ENCODE measurements around the gene CALCR.

Gene CALCR

GRCh38 chr7:93461350-93461749 is 113.2 kb downstream of the CALCR start:
- no peak overlapping the region for H3K27ac ChIP-seq
- DNase-seq (ENCODE audit: low read depth, low spot score) = no peak

- no peak for DNase-seq (ENCODE audit: low read depth, low spot score)
Measured at GRCh38 chr7:93453262-93453661, 121.3 kb downstream of the CALCR start.

DNA sequence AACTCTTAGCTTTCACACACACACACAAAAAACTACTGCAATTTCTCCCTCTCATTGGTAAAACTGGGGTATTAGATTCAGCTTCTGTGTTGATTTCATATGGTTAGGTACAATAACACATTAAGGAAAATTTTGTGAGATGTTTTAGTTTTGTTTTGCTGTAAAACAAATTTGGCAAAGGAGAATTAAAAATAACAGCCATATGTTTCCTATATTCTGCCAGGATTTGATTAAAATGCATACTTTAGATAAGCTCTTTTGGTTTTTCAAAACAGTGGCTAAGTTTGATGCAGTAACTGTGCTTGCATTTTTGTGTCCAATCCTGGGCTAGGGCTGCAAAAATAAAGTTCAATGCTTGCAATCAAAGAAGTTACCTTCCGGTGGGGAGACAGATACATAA is 126.3 kb downstream of the CALCR start:
- no peak for DNase-seq (ENCODE audit: low read depth, low spot score)
- H3K27ac ChIP-seq = no peak overlapping the region

More at GRCh38 chr7:93453262-93453661, 121.3 kb downstream of the CALCR start:
- no peak overlapping the region for H3K27ac ChIP-seq

- H3K27ac ChIP-seq = no peak overlapping the region
- no peak for DNase-seq (ENCODE audit: low read depth, low spot score)
Measured at GRCh38 chr7:93447509-93447908, 127.0 kb downstream of the CALCR start.

DNA sequence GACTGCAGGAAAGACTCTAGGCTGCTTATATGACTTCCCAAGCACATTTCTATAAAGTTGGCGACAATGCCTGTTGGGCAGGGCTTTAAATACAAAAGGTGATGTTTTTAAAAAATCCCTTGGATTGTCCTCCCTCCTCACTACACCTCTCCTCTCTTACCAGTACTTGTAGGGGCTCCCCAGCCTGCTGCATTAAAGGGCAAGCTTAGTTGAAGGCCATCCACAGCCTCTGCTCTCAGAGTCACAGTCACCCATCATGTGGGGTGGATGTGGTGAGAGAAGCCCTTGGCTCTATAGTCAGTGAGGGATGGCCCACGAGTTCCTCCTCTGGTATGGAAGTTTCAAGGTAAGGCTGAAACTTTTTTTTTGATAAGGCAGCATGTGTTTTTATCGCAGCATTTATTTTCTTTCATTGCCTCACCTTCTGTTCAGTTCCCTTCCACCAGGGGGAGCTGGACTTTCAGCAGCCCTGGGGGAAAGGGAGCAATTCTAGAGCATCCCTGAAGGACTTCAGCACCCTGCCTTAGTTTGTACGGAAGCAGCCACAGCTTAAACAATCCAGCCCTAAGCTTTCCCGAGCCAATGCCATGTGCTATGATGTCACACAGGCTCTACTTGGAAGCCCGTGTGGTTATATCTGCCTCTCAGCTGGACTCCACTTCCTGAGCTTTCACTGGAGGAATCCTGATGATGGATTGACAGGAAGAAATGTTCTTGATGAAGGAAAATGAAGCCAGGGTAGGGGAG is 131.9 kb downstream of the CALCR start:
- DNase-seq (ENCODE audit: low read depth, low spot score) = no peak
- no peak overlapping the region for H3K27ac ChIP-seq

GRCh38 chr7:93435791-93436190 is 138.7 kb downstream of the CALCR start:
- H3K27ac ChIP-seq = no peak overlapping the region
- no peak for DNase-seq (ENCODE audit: low read depth, low spot score)

GRCh38 chr7:93432130-93432529 is 142.4 kb downstream of the CALCR start:
- DNase-seq (ENCODE audit: low read depth, low spot score) = no peak
- no peak overlapping the region for H3K27ac ChIP-seq

DNA sequence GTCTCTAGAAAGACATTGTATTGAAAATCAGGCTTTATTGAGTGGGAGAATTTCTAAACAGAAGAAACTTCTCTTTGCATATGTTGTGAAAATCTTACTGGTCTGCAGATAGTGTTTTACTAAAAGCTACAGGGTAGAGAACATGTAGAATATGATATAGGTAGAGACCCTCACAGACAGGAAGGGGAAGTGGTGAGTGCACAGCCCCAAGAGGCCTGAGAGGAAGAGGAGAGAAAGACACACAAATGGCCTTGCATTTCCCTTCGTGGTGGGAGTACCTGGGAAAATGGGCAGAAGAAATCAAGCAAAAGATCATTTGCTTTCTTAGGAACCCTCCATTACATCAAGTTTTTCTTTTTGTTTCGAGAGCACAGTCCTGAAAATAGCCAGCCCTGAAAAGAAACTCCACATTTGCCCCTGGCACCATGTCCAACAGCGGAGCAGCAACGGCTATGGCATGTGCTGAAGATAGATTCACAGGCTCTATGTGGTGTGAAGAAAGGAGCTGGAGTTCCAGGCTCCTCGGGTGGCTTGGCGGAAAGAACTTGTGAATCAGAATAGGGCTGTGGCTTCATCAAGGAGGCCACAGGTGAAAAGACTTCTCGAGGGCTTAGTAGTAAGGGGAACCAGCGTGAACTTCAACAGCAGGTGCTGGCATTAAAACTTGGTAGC is 143.5 kb downstream of the CALCR start:
- no peak for DNase-seq (ENCODE audit: low read depth, low spot score)
- H3K27ac ChIP-seq = no peak overlapping the region

DNA sequence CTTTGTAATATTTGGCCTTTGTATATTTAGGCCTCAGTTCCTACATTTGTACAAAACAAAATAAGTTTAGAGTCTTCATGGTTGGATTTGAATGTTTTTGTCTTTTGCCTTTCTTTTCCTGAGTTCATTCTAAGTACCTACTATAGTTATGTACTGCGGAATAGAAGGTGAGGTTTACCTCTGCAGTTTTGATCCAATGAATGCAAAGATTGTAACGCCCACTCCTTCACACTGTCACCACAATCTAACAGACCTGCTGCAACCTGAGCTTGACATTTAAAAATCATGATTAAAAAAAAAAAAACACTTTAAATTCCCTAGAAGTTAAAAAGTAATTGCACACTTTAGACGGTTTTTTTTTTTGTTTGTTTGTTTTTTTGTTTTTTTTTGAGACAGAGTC is 145.0 kb downstream of the CALCR start:
- no peak for DNase-seq (ENCODE audit: low read depth, low spot score)
- H3K27ac ChIP-seq = no peak overlapping the region

GRCh38 chr7:93427107-93427506 is 147.4 kb downstream of the CALCR start:
- DNase-seq (ENCODE audit: low read depth, low spot score) = no peak
- no peak overlapping the region for H3K27ac ChIP-seq

DNA sequence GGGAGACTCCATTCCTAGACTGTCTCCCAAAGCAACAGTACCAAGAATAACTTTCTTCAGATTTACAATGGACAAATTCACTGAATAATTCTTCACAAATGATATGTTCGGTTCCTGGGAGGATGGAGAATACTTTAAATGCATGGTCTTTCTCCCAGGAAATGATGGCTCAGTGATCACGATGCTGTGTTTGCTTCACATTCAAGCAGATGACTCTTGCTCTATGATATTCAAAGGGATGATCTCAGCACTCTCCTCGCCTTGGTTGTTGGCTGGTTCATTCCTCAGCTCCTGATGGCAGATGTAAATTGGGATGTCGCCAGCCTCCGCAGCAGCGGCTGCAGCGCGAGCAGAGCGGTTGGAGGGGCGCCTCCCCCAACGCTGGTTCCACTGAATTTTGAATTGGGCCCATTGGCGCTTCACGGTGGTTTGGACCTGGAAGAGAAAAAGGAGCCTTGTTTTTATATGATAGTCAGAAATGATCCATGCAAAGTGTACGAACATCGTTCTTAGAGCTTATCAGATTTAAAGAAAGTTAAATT is 148.3 kb downstream of the CALCR start:
- no peak overlapping the region for H3K27ac ChIP-seq
- DNase-seq (ENCODE audit: low read depth, low spot score) = no peak

GRCh38 chr7:93414574-93414973 is 159.9 kb downstream of the CALCR start:
- peak; percentile 16 for DNase-seq (ENCODE audit: low read depth, low spot score)
- H3K27ac ChIP-seq = no peak overlapping the region

GRCh38 chr7:93409324-93409723 is 165.2 kb downstream of the CALCR start:
- DNase-seq (ENCODE audit: low read depth, low spot score) = no peak
- H3K27ac ChIP-seq = no peak overlapping the region

DNA sequence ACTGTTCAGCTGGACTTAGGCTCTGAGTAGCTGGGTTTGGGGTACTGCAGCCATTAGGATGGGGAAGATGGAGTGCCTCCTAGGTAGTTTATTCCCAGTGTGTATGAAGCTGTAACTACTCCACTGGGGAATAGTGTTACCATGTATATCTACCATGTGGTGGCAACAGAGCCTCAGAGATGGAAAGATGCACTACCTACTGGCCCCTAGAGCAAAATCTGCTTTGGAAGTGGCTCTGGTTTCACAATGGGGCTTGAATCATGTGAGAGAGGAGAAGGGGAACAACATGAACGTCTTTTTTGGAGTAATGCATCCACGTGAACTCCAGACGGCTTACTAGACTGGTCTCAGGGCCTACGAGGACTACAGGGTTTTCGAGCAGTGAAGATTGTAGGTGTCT is 167.3 kb downstream of the CALCR start:
- H3K27ac ChIP-seq = no peak overlapping the region
- no peak for DNase-seq (ENCODE audit: low read depth, low spot score)

- no peak for DNase-seq (ENCODE audit: low read depth, low spot score)
- no peak overlapping the region for H3K27ac ChIP-seq
Measured at GRCh38 chr7:93402944-93403343, 171.6 kb downstream of the CALCR start.

GRCh38 chr7:93399642-93400041 is 174.9 kb downstream of the CALCR start:
- DNase-seq (ENCODE audit: low read depth, low spot score) = no peak
- H3K27ac ChIP-seq = no peak overlapping the region

DNA sequence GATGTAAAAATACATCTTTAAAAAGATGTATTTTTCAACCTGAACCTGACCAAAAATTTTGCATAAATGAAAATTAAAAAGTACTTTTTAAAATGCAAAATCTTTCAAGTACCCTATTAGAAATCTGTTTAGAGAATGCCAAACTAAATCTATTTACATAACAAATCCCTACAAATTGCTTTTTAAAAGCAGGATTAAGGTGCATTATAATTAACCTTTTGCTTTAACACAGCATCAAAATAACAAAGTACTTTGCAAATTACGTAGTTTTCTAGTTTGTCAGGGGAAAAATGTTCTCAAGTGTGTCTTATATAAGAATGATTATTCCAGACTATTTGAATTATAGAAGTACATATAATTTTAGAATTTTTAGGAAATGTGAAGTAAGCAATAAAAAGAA is 181.5 kb downstream of the CALCR start:
- no peak overlapping the region for H3K27ac ChIP-seq
- no peak for DNase-seq (ENCODE audit: low read depth, low spot score)

- DNase-seq (ENCODE audit: low read depth, low spot score) = no peak
- H3K27ac ChIP-seq = no peak overlapping the region
Measured at GRCh38 chr7:93390660-93391059, 183.9 kb downstream of the CALCR start.

GRCh38 chr7:93382362-93382761 is 192.2 kb downstream of the CALCR start:
- no peak overlapping the region for H3K27ac ChIP-seq
- DNase-seq (ENCODE audit: low read depth, low spot score) = no peak

DNA sequence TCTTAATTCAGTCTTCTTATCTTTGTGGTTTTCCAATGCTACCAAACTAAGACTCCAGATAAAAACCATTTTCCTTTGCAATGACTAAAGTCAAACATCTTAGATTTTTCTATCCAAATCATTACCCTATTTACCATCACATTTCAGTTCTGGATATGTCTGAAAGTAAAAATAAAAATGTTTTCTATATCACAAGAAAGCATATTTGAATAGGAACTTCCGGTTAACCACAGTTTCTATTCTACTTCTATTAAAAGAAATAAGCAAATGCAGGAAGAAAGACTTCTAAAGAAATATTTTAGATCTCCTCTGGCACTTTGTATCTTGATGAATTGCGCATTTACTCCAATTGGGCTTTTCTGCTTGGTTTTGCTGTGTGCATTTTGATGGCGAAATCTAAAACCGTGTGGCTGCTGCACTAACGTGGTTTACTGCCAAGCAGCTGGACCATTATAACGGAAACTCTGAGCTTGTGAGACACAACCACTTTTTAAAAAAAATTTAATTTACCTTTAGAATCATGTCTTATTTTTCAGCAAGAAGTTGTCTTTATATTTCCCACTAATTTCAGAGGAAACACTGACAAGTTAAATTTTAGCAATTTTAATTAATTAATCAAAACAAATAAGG is 196.3 kb downstream of the CALCR start:
- H3K27ac ChIP-seq = no peak overlapping the region
- DNase-seq (ENCODE audit: low read depth, low spot score) = no peak

DNA sequence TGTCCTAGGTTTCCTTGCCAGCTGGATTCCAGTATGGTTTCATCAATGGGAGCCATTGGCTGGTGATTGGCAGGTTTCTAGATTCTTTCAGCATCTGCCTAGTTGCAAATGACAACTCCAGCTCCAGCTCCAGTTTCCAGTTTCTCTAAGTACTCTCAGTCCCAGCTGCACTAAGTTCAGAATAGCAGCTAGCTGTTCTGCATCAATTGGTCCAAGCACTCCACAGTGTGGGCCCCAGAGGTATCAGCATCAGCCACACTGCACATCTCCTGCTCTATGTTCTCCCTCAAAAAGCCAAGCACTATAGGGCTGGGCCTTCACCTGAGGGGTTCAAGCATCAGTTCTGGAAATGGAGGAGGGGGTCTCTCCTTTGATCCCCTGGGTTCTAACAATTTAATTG is 198.9 kb downstream of the CALCR start:
- DNase-seq (ENCODE audit: low read depth, low spot score) = no peak

More for the DNA sequence above, 198.9 kb downstream of the CALCR start:
- H3K27ac ChIP-seq = no peak overlapping the region
